Measurements from ENCODE around the gene UBE2D2.
A peak's percentile ranks its signal among the peaks of the same experiment; 100 is the strongest.

Gene UBE2D2

DNA sequence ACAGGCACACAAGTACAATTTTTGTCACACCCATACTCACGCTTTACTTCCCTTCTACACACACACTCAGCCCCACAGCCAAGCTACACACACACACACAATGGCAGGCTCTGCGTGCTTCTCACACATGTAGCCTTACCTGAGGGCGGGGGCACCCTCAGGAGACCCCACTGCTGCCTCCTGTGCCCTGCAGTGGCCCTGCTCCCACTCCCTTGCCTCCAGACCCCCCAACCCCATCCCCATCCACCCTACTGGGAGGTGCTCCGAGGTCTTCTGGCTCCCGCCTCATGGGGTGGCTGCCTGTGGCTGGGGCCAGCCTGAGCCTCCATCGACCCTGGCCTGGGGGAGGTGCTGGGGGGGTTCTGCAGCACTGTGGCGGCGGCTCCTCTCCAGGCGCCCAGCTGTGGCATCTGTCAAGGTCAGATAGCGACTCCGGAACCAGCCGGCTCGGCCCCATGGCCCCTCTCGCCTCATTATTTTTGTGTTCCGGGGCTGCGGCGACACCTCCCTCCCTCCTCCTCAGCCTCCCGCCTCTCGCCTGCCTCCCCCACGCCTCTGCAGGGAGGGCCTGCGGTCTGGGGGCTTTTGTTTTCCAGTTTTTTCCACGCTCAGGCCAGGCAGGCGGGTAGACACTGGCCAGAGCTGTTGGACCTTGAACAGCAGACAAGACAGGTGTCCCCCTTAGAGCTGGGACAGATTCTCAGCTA is 108.7 kb downstream of the UBE2D2 start:
- peak overlapping the region; percentile 65 for H3K4me3 ChIP-seq (ENCODE audit: low read depth, low read length)
- DNase-seq (ENCODE audit: low read depth): no peak
- TF ChIP-seq, protein P1, sequence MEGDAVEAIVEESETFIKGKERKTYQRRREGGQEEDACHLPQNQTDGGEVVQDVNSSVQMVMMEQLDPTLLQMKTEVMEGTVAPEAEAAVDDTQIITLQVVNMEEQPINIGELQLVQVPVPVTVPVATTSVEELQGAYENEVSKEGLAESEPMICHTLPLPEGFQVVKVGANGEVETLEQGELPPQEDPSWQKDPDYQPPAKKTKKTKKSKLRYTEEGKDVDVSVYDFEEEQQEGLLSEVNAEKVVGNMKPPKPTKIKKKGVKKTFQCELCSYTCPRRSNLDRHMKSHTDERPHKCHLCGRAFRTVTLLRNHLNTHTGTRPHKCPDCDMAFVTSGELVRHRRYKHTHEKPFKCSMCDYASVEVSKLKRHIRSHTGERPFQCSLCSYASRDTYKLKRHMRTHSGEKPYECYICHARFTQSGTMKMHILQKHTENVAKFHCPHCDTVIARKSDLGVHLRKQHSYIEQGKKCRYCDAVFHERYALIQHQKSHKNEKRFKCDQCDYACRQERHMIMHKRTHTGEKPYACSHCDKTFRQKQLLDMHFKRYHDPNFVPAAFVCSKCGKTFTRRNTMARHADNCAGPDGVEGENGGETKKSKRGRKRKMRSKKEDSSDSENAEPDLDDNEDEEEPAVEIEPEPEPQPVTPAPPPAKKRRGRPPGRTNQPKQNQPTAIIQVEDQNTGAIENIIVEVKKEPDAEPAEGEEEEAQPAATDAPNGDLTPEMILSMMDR (IDR thresholded peaks at IDR 0.05; ENCODE audit: low read depth, low read length, missing control alignments): no peak

- TF ChIP-seq, protein P1 (IDR thresholded peaks at IDR 0.05; ENCODE audit: low read depth, low read length, missing control alignments): peak; percentile 57
- peak overlapping the region; percentile 65 for H3K4me3 ChIP-seq (ENCODE audit: low read depth, low read length)
- DNase-seq (ENCODE audit: low read depth): peak; percentile 78
Observed at GRCh38 chr5:139670369-139671095, 109.4 kb downstream of the UBE2D2 start.

- H3K4me3 ChIP-seq (ENCODE audit: low read depth, low read length): peak overlapping the region; percentile 65
Observed at GRCh38 chr5:139671096-139671841, 110.1 kb downstream of the UBE2D2 start.

GRCh38 chr5:139675213-139675612 is 114.1 kb downstream of the UBE2D2 start:
- TF ChIP-seq, protein P1 (IDR thresholded peaks at IDR 0.05; ENCODE audit: low read depth, low read length, missing control alignments): no peak
- no peak overlapping the region for H3K4me3 ChIP-seq (ENCODE audit: low read depth, low read length)
- no peak for DNase-seq (ENCODE audit: low read depth)

More at GRCh38 chr5:139671096-139671841, 110.1 kb downstream of the UBE2D2 start:
- DNase-seq (ENCODE audit: low read depth): no peak
- TF ChIP-seq, protein P1 (IDR thresholded peaks at IDR 0.05; ENCODE audit: low read depth, low read length, missing control alignments): no peak

DNA sequence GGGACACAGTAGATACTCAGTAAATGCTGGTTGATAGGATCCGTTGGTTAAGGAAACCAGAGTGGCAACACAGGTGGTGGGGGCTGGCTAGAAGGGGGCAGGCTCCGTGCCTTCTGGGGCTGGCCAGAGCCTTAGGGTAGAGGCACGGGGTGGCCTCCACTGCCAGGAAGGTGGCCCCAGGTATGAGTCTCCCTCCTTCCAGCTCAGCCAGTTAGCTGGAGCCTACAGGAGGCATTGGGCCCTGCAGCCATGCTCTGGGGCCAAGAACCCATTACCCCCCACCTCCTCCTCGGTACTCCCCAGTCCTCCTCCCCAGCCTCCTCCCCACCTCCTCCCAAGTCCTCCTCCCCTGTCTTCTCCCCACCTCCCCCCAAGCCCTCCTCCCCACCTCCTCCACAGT is 114.7 kb downstream of the UBE2D2 start:
- DNase-seq (ENCODE audit: low read depth): no peak
- TF ChIP-seq, protein P1 (IDR thresholded peaks at IDR 0.05; ENCODE audit: low read depth, low read length, missing control alignments): no peak
- H3K4me3 ChIP-seq (ENCODE audit: low read depth, low read length): no peak overlapping the region

DNA sequence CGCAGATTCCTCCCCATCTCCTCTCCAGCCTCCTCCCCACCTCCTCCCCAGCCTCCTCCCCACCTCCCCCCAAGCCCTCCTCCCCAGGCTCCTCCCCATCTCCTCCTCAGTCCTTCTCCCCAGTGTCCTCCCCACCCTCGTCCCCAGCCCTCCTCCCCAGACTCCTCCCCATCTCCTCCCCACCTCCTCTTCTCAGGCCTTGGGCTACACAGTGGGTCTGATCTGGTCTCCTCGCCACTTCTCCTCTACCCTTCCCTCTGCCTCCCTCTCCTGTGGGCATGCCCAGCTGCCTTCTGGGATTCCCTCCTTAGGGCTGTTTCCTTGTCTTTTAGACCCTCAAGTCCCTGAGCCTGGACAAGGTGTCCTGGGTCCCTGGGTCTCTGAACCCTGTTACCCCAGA is 115.3 kb downstream of the UBE2D2 start:
- TF ChIP-seq, protein P1 (IDR thresholded peaks at IDR 0.05; ENCODE audit: low read depth, low read length, missing control alignments): no peak

More for the DNA sequence above, 115.3 kb downstream of the UBE2D2 start:
- DNase-seq (ENCODE audit: low read depth): no peak
- no peak overlapping the region for H3K4me3 ChIP-seq (ENCODE audit: low read depth, low read length)

All from GM12864 (cell line).